Trophoblast cell (in vitro differentiated cells and primary cell): ENCODE measurements around the gene KCNB1.

Source experiments
- DNase-seq, 2 donors: peaks; one replicate each; pipeline ENCODE4 v3.0.0-alpha.2; 2016
- H2AFZ ChIP-seq: 2 replicates; pipeline ENCODE4 v1.6.1; 2013; ENCODE audit warnings: low read length, moderate library complexity, mild to moderate bottlenecking; ENCODE audit not compliant: insufficient read depth, poor library complexity
- H2AK5ac ChIP-seq: 2 replicates; pipeline ENCODE4 v1.6.1; 2013; ENCODE audit warnings: mild to moderate bottlenecking, low read length
- H2BK120ac ChIP-seq: 2 replicates; pipeline ENCODE4 v1.6.1; 2013; ENCODE audit warnings: low read length, mild to moderate bottlenecking, moderate library complexity; ENCODE audit not compliant: insufficient read depth, poor library complexity
- H2BK12ac ChIP-seq: 2 replicates; pipeline ENCODE4 v1.6.1; 2013; ENCODE audit warnings: mild to moderate bottlenecking, low read length, moderate library complexity
- H2BK5ac ChIP-seq: 2 replicates; pipeline ENCODE4 v1.6.1; 2013; ENCODE audit warnings: low read length, low read depth, moderate library complexity, mild to moderate bottlenecking; ENCODE audit not compliant: poor library complexity
- H3K14ac ChIP-seq: 2 replicates; pipeline ENCODE4 v1.6.1; 2013; ENCODE audit warnings: mild to moderate bottlenecking, low read length
- H3K18ac ChIP-seq: 2 replicates; pipeline ENCODE4 v1.6.1; 2013; ENCODE audit warnings: mild to moderate bottlenecking, low read length
- H3K23ac ChIP-seq: 2 replicates; pipeline ENCODE4 v1.6.1; 2013; ENCODE audit warnings: low read length
- H3K27ac ChIP-seq: 2 replicates; pipeline ENCODE4 v1.5.1; 2013; ENCODE audit warnings: low read depth, mild to moderate bottlenecking, inconsistent platforms, low read length, moderate library complexity
- H3K27me3 ChIP-seq: 2 replicates; pipeline ENCODE4 v1.6.1; 2013; ENCODE audit warnings: inconsistent platforms, mild to moderate bottlenecking, low read length, moderate library complexity; ENCODE audit not compliant: insufficient read depth
- H3K36me3 ChIP-seq, 2 experiments: 1 replicate in 1 of 2; 2 replicates in 1 of 2; pipeline ENCODE4 v1.6.1; 2013; ENCODE audit warnings: low read length in 2 of 2, mild to moderate bottlenecking in 2 of 2, moderate library complexity in 1 of 2; ENCODE audit not compliant: insufficient read depth in 2 of 2, control insufficient read depth in 1 of 2
- H3K4ac ChIP-seq: 2 replicates; pipeline ENCODE4 v1.6.1; 2013; ENCODE audit warnings: low read depth, mild to moderate bottlenecking, low read length, moderate library complexity
- H3K4me1 ChIP-seq, 2 experiments: 1 replicate in 1 of 2; 2 replicates in 1 of 2; pipeline ENCODE4 v1.6.1; 2013; ENCODE audit warnings: low read length in 2 of 2, mild to moderate bottlenecking in 2 of 2, moderate library complexity in 1 of 2; ENCODE audit not compliant: insufficient read depth in 2 of 2, control insufficient read depth in 1 of 2
- H3K4me2 ChIP-seq: 2 replicates; pipeline ENCODE4 v1.6.1; 2013; ENCODE audit warnings: inconsistent platforms, mild to moderate bottlenecking, low read length, moderate library complexity
- H3K4me3 ChIP-seq: 2 replicates; pipeline ENCODE4 v1.5.1; 2013; ENCODE audit warnings: mild to moderate bottlenecking, low read depth, low read length, inconsistent platforms
- H3K79me1 ChIP-seq: one replicate; pipeline ENCODE4 v1.6.1; 2013; ENCODE audit warnings: low read length
- H3K79me2 ChIP-seq: 2 replicates; pipeline ENCODE4 v1.6.1; 2013; ENCODE audit warnings: low read length, mild to moderate bottlenecking; ENCODE audit not compliant: control insufficient read depth, insufficient read depth, poor library complexity
- H3K9ac ChIP-seq: 2 replicates; pipeline ENCODE4 v1.6.1; 2013; ENCODE audit warnings: mild to moderate bottlenecking, low read length
- H3K9me3 ChIP-seq: 2 replicates; pipeline ENCODE4 v1.6.1; 2013; ENCODE audit warnings: low read depth, mild to moderate bottlenecking, control low read depth, inconsistent platforms, low read length; ENCODE audit not compliant: insufficient read depth
- H4K12ac ChIP-seq: 2 replicates; pipeline ENCODE4 v1.6.1; 2013; ENCODE audit warnings: low read depth, mild to moderate bottlenecking, low read length, moderate library complexity
- H4K8ac ChIP-seq: 2 replicates; pipeline ENCODE4 v1.6.1; 2013; ENCODE audit warnings: low read depth, mild to moderate bottlenecking, low read length, moderate library complexity
- H4K91ac ChIP-seq: one replicate; pipeline ENCODE4 v1.6.1; 2013; ENCODE audit warnings: low read depth, mild to moderate bottlenecking, low read length, moderate library complexity
- WGBS: extraction: QIAGEN DNeasy Blood & Tissue Kit; methylation state at CpG from one replicate; pipeline ENCODE4 v1.1.7; 2013; ENCODE audit warnings: missing lambda C conversion rate; ENCODE audit not compliant: insufficient read length, insufficient coverage; ENCODE audit errors: extremely low coverage; 5-methylcytosine and 5-hydroxymethylcytosine counted together

Gene KCNB1

GRCh38 chr20:49424536-49424935, 57.9 kb downstream of the KCNB1 start:
- Histone ChIP-seq H3K79me2 (no peaks in the 10 kb centered on the region), H3K36me3 (no peaks in the 10 kb centered on the region), H3K23ac (no peak overlapping the region), H4K12ac (no peak overlapping the region), H3K9me3 (no peaks in the 10 kb centered on the region), H3K4me3 (no peak overlapping the region), H3K4me1 (no peaks in the 10 kb centered on the region), H2AFZ (no peak overlapping the region), H3K4me2 (no peak overlapping the region), H2BK5ac (no peak overlapping the region), H2BK120ac (no peak overlapping the region), H3K79me1 (no peaks in the 10 kb centered on the region), H3K18ac (no peak overlapping the region), H4K8ac (no peak overlapping the region), H3K9ac (no peak overlapping the region), H3K4ac (no peak overlapping the region), H3K27me3 (no peaks in the 10 kb centered on the region), H3K14ac (no peak overlapping the region), H2AK5ac (no peak overlapping the region), H4K91ac (no peak overlapping the region), H3K27ac (no peak overlapping the region), H2BK12ac (no peak overlapping the region)
- WGBS: no CpG with 5 or more reads among the region's 13 CpGs
- DNase-seq: no peak

- no peaks in the 10 kb centered on the region for H3K27me3 ChIP-seq
- H4K12ac ChIP-seq: no peak overlapping the region
- H3K79me1 ChIP-seq: no peaks in the 10 kb centered on the region
- no peaks in the 10 kb centered on the region for H3K9me3 ChIP-seq
- no peaks in the 10 kb centered on the region for H3K79me2 ChIP-seq
- no peaks in the 10 kb centered on the region for H3K4me1 ChIP-seq
- WGBS: no CpG with 5 or more reads among the region's 6 CpGs
- no peak overlapping the region for H3K14ac ChIP-seq
- no peak overlapping the region for H2BK5ac ChIP-seq
- H4K91ac ChIP-seq: no peak overlapping the region
- H3K4me3 ChIP-seq: no peak overlapping the region
- H3K36me3 ChIP-seq: no peaks in the 10 kb centered on the region
- no peak overlapping the region for H3K18ac ChIP-seq
- no peak overlapping the region for H2AFZ ChIP-seq
- no peak overlapping the region for H2BK120ac ChIP-seq
- H2BK12ac ChIP-seq: no peak overlapping the region
- H4K8ac ChIP-seq: no peak overlapping the region
- no peak overlapping the region for H3K9ac ChIP-seq
- H2AK5ac ChIP-seq: no peak overlapping the region
- H3K23ac ChIP-seq: no peak overlapping the region
- H3K4ac ChIP-seq: no peak overlapping the region
- no peak overlapping the region for H3K27ac ChIP-seq
- no peak for DNase-seq
- H3K4me2 ChIP-seq: no peak overlapping the region
Measured at GRCh38 chr20:49422161-49422560, 60.3 kb downstream of the KCNB1 start.

DNA sequence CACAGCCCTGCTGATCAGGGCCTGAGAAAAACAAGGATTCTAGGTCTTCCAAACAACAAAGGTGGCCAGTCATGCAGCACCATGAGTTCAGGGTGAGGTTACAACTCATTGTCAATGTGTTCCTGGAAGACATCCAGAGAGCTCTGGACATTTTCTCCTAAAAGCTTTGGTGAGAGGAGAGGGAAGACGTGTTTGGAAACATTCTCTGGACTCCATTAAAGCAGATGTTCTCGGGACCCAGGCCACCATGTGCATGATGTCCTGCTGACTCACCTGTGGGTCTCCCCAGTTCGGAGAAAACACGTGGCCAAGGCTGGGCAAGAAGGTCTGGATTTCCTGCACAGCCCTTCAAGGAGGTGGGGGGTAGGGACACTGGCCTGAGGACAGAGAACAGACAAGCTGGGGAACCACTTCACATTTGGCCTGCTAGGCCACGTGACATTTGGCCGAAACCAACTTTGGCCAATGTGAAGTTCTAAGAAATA, 61.6 kb downstream of the KCNB1 start:
- Histone ChIP-seq H3K27ac (no peak overlapping the region), H3K18ac (no peak overlapping the region), H3K14ac (no peak overlapping the region), H3K4me2 (no peak overlapping the region), H4K12ac (no peak overlapping the region), H3K27me3 (no peaks in the 10 kb centered on the region), H2BK12ac (no peak overlapping the region), H3K4me3 (no peak overlapping the region), H4K91ac (no peak overlapping the region), H2AK5ac (no peak overlapping the region), H3K79me2 (no peaks in the 10 kb centered on the region), H2BK120ac (no peak overlapping the region), H3K23ac (no peak overlapping the region), H3K9ac (no peak overlapping the region), H2BK5ac (no peak overlapping the region), H3K9me3 (no peaks in the 10 kb centered on the region), H3K4me1 (no peaks in the 10 kb centered on the region), H2AFZ (no peak overlapping the region), H4K8ac (no peak overlapping the region), H3K36me3 (no peaks in the 10 kb centered on the region), H3K4ac (no peak overlapping the region), H3K79me1 (no peaks in the 10 kb centered on the region)
- WGBS: no CpG with 5 or more reads among the region's 6 CpGs
- DNase-seq: no peak

GRCh38 chr20:49420292-49420691, 62.2 kb downstream of the KCNB1 start:
- Histone ChIP-seq H3K27me3 (no peaks in the 10 kb centered on the region), H3K79me1 (no peaks in the 10 kb centered on the region), H3K23ac (no peak overlapping the region), H3K27ac (no peak overlapping the region), H2AK5ac (no peak overlapping the region), H3K79me2 (no peaks in the 10 kb centered on the region), H3K36me3 (no peaks in the 10 kb centered on the region), H4K8ac (no peak overlapping the region), H3K14ac (no peak overlapping the region), H3K4me3 (no peak overlapping the region), H4K12ac (no peak overlapping the region), H2BK12ac (no peak overlapping the region), H3K9ac (no peak overlapping the region), H4K91ac (no peak overlapping the region), H2BK120ac (no peak overlapping the region), H3K18ac (no peak overlapping the region), H2AFZ (no peak overlapping the region), H3K4me1 (no peaks in the 10 kb centered on the region), H3K4ac (no peak overlapping the region), H3K4me2 (no peak overlapping the region), H2BK5ac (no peak overlapping the region), H3K9me3 (no peaks in the 10 kb centered on the region)
- no peak for DNase-seq
- WGBS: no CpG with 5 or more reads among the region's 1 CpG
